Astrocyte (in vitro differentiated cells and primary cell): ENCODE measurements around the gene ZNF586.

Experiments used
- CTCF ChIP-seq: IDR thresholded peaks from 2 replicates; pipeline ENCODE4 v1.5.1; 2011; ENCODE audit warnings: low read depth, mild to moderate bottlenecking, inconsistent platforms, low read length, moderate library complexity; ENCODE audit not compliant: insufficient read depth
- EZH2 ChIP-seq: IDR thresholded peaks from 2 replicates; pipeline ENCODE4 v1.6.1; 2012; ENCODE audit warnings: mild to moderate bottlenecking, low read length, inconsistent platforms; ENCODE audit not compliant: insufficient read depth

- TF ChIP-seq CTCF (no peak), EZH2 (no peak)
Measured at GRCh38 chr19:57755031-57755430, 14.4 kb upstream of the ZNF586 start.
